H9 (cell line): Measurements from ENCODE around the gene SNX5. TPM values are rescaled to one million over a fixed set of nuclear protein-coding genes. Genes with fewer than 3 reads are reported as not detected.
A peak's percentile ranks its signal among the peaks of the same experiment; 100 is the strongest.

ENCODE experiments used
- DNase-seq: peaks from one replicate; pipeline ENCODE4 v3.0.0-alpha.2; 2017
- H2AFZ ChIP-seq: one replicate; pipeline ENCODE4 v1.6.1; 2013; ENCODE audit warnings: mild to moderate bottlenecking, low read length, control low read depth, moderate library complexity
- H2AK5ac ChIP-seq: 2 replicates; pipeline ENCODE4 v1.6.1; 2013; ENCODE audit warnings: low read length, control low read depth, mixed read lengths; ENCODE audit not compliant: insufficient read length
- H2BK120ac ChIP-seq: one replicate; pipeline ENCODE4 v1.6.1; 2013; ENCODE audit warnings: low read depth, mild to moderate bottlenecking, low read length, control low read depth, inconsistent platforms; ENCODE audit not compliant: poor library complexity, severe bottlenecking
- H2BK12ac ChIP-seq: 2 replicates; pipeline ENCODE4 v1.6.1; 2013; ENCODE audit warnings: low read length, control low read depth, mixed read lengths, low read depth; ENCODE audit not compliant: insufficient read length
- H2BK15ac ChIP-seq: 2 replicates; pipeline ENCODE4 v1.6.1; 2013; ENCODE audit warnings: low read depth, low read length, control low read depth
- H2BK20ac ChIP-seq: one replicate; pipeline ENCODE4 v1.6.1; 2013; ENCODE audit warnings: low read depth, mild to moderate bottlenecking, low read length, control low read depth, inconsistent platforms; ENCODE audit not compliant: poor library complexity, severe bottlenecking
- H2BK5ac ChIP-seq: 2 replicates; pipeline ENCODE4 v1.6.1; 2013; ENCODE audit warnings: low read length, control low read depth, mixed read lengths; ENCODE audit not compliant: insufficient read length
- H3K14ac ChIP-seq: 2 replicates; pipeline ENCODE4 v1.6.1; 2013; ENCODE audit warnings: low read length, control low read depth; ENCODE audit not compliant: insufficient read depth
- H3K18ac ChIP-seq: 2 replicates; pipeline ENCODE4 v1.6.1; 2013; ENCODE audit warnings: low read depth, mild to moderate bottlenecking, mixed read lengths, low read length, control low read depth; ENCODE audit not compliant: insufficient read length
- H3K23ac ChIP-seq: 2 replicates; pipeline ENCODE4 v1.6.1; 2013; ENCODE audit warnings: low read length, control low read depth, mixed read lengths, low read depth; ENCODE audit not compliant: insufficient read length
- H3K23me2 ChIP-seq: 2 replicates; pipeline ENCODE4 v1.6.1; 2013; ENCODE audit warnings: low read depth, mild to moderate bottlenecking, mixed read lengths, low read length, control low read depth; ENCODE audit not compliant: insufficient read length, poor library complexity, severe bottlenecking
- H3K27ac ChIP-seq: 2 replicates; pipeline ENCODE4 v1.5.1; 2013; ENCODE audit warnings: low read length, control low read depth, mixed read lengths, low read depth; ENCODE audit not compliant: insufficient read length
- H3K27me3 ChIP-seq: 2 replicates; pipeline ENCODE4 v1.6.1; 2013; ENCODE audit warnings: low read length, control low read depth, inconsistent platforms; ENCODE audit not compliant: insufficient read depth
- H3K4ac ChIP-seq: 2 replicates; pipeline ENCODE4 v1.6.1; 2013; ENCODE audit warnings: low read depth, mild to moderate bottlenecking, control low read depth, inconsistent platforms, low read length, moderate library complexity
- H3K4me1 ChIP-seq: 2 replicates; pipeline ENCODE4 v1.6.1; 2013; ENCODE audit warnings: low read length, control low read depth, inconsistent platforms; ENCODE audit not compliant: insufficient read depth
- H3K4me2 ChIP-seq: 2 replicates; pipeline ENCODE4 v1.6.1; 2013; ENCODE audit warnings: low read length, control low read depth, mixed read lengths; ENCODE audit not compliant: insufficient read length, insufficient read depth
- H3K56ac ChIP-seq: 2 replicates; pipeline ENCODE4 v1.6.1; 2013; ENCODE audit warnings: low read depth, mild to moderate bottlenecking, mixed read lengths, low read length, control low read depth; ENCODE audit not compliant: insufficient read length
- H3K79me1 ChIP-seq: 2 replicates; pipeline ENCODE4 v1.6.1; 2013; ENCODE audit warnings: low read depth, mild to moderate bottlenecking, moderate library complexity, low read length, control low read depth, inconsistent platforms; ENCODE audit not compliant: insufficient read depth, poor library complexity, severe bottlenecking
- H3K79me2 ChIP-seq: 2 replicates; pipeline ENCODE4 v1.6.1; 2013; ENCODE audit warnings: low read length, control low read depth, inconsistent platforms; ENCODE audit not compliant: insufficient read depth
- H3K9ac ChIP-seq: 2 replicates; pipeline ENCODE4 v1.6.1; 2013; ENCODE audit warnings: low read length, control low read depth, mixed read lengths; ENCODE audit not compliant: insufficient read length; ENCODE audit errors: extremely low read depth
- H3K9me3 ChIP-seq: one replicate; pipeline ENCODE4 v1.6.1; 2013; ENCODE audit warnings: low read depth, low read length, inconsistent platforms; ENCODE audit not compliant: control insufficient read depth
- H3T11ph ChIP-seq: one replicate; pipeline ENCODE4 v1.6.1; 2013; ENCODE audit warnings: mild to moderate bottlenecking, low read length, control low read depth, inconsistent platforms
- H4K20me1 ChIP-seq: one replicate; pipeline ENCODE4 v1.6.1; 2013; ENCODE audit not compliant: control insufficient read depth, insufficient read length, insufficient read depth
- H4K5ac ChIP-seq: 2 replicates; pipeline ENCODE4 v1.6.1; 2013; ENCODE audit warnings: low read depth, mild to moderate bottlenecking, mixed read lengths, low read length, control low read depth; ENCODE audit not compliant: insufficient read length
- H4K8ac ChIP-seq: replicated peaks from 2 replicates; pipeline ENCODE4 v1.6.1; 2013; ENCODE audit warnings: low read length, control low read depth, mixed read lengths, low read depth; ENCODE audit not compliant: insufficient read length
- H4K91ac ChIP-seq: 2 replicates; pipeline ENCODE4 v1.6.1; 2013; ENCODE audit warnings: low read depth, mild to moderate bottlenecking, moderate library complexity, mixed read lengths, low read length, control low read depth; ENCODE audit not compliant: insufficient read length
- H3K27ac Mint-ChIP-seq, 3 experiments: 2 replicates in 2 of 3; 3 replicates in 1 of 3; pipeline ENCODE4 v1.8.0; 2020 to 2021; ENCODE audit warnings: mixed read lengths in 3 of 3, mild to moderate bottlenecking in 1 of 3, moderate library complexity in 1 of 3
- H3K27me3 Mint-ChIP-seq: 2 replicates; pipeline ENCODE4 v1.8.0; 2021; ENCODE audit warnings: low read depth, mild to moderate bottlenecking, moderate library complexity, mixed read lengths
- H3K36me3 Mint-ChIP-seq, 3 experiments: 2 replicates in 2 of 3; 3 replicates in 1 of 3; pipeline ENCODE4 v1.8.0; 2020 to 2021; ENCODE audit warnings: low read depth in 3 of 3, mixed read lengths in 3 of 3; ENCODE audit not compliant: insufficient read depth in 1 of 3
- H3K4me1 Mint-ChIP-seq, 2 experiments: 2 replicates each; pipeline ENCODE4 v1.8.0; 2020; ENCODE audit warnings: mixed read lengths in 2 of 2
- H3K4me3 Mint-ChIP-seq, 2 experiments: 2 replicates in 1 of 2; 3 replicates in 1 of 2; pipeline ENCODE4 v1.8.0; 2020 to 2021; ENCODE audit warnings: mild to moderate bottlenecking in 2 of 2, mixed read lengths in 2 of 2, moderate library complexity in 1 of 2
- H3K9me3 Mint-ChIP-seq, 2 experiments: 2 replicates in 1 of 2; 3 replicates in 1 of 2; pipeline ENCODE4 v1.8.0; 2020; ENCODE audit warnings: mild to moderate bottlenecking in 2 of 2, mixed read lengths in 2 of 2, moderate library complexity in 1 of 2
- CTCF ChIP-seq: fragments of 200-600 bp; sonication (generic); conservative IDR thresholded peaks from 3 replicates; pipeline ENCODE4 v1.8.0; 2021; ENCODE audit warnings: antibody characterized with exemption, mild to moderate bottlenecking
- WGBS: extraction: QIAGEN DNeasy Blood & Tissue Kit; methylation state at CpG from one replicate; pipeline ENCODE4 v1.1.7; 2013; ENCODE audit warnings: missing lambda C conversion rate, low lambda C conversion rate, mixed read lengths; ENCODE audit not compliant: insufficient read length; ENCODE audit errors: extremely low coverage; 5-methylcytosine and 5-hydroxymethylcytosine counted together
- total RNA-seq: library from RNA; stranded (reverse); gene quantifications from 2 replicates; pipeline ENCODE4 v1.2.1, GENCODE V29; 2021

SNX5 gene
- total RNA-seq, 1 experiment from 2014 or later = 194 TPM

- Histone ChIP-seq H3K9ac (no peak overlapping the region), H4K5ac (no peak overlapping the region), H3K79me2 (peaks cover 26% of the 10 kb centered on the region; the same call in 1 of the 2 replicates), H4K8ac (no peak overlapping the region), H2BK5ac (no peak overlapping the region), H2BK12ac (no peak overlapping the region), H3K23ac (no peak overlapping the region), H3K27ac (no peak overlapping the region), H3K4me2 (no peak overlapping the region), H4K20me1 (no peaks in the 10 kb centered on the region), H4K91ac (no peak overlapping the region), H2BK20ac (no peak overlapping the region), H3T11ph (no peak overlapping the region), H3K18ac (no peak overlapping the region), H3K23me2 (peaks cover 6% of the 10 kb centered on the region), H3K4me1 (peaks cover 4% of the 10 kb centered on the region; the same call in 1 of the 2 replicates), H3K27me3 (no peaks in the 10 kb centered on the region), H3K79me1 (peaks cover 5% of the 10 kb centered on the region), H2AK5ac (no peak overlapping the region), H3K56ac (no peak overlapping the region), H3K9me3 (no peaks in the 10 kb centered on the region), H2BK120ac (no peak overlapping the region), H2BK15ac (no peak overlapping the region), H3K14ac (no peak overlapping the region), H3K4ac (no peak overlapping the region), H2AFZ (no peak overlapping the region)
- H3K27ac Mint-ChIP-seq = peak overlapping the region in 1 of 3 experiments; percentile 71; a peak in 1 of 7 replicates
- no peaks in the 10 kb centered on the region for H3K27me3 Mint-ChIP-seq
- H3K9me3 Mint-ChIP-seq = no peaks in the 10 kb centered on the region
- DNase-seq = no peak
- peaks cover 33 to 65% (median 62%) of the 10 kb centered on the region in 3 experiments; a peak in 6 of 7 replicates for H3K36me3 Mint-ChIP-seq
- H3K4me1 Mint-ChIP-seq = peaks cover 27 to 38% of the 10 kb centered on the region in 2 experiments
- no peak overlapping the region for H3K4me3 Mint-ChIP-seq
- TF ChIP-seq CTCF = no peak
- WGBS = no CpG with 5 or more reads among the region's 6 CpGs
Observed at GRCh38 chr20:17976305-17976704, 7.7 kb upstream of the SNX5 start.
